PC-3 (cell line): ENCODE results near the gene MAPKBP1.

Experiments used
- EZH2phosphoT487 ChIP-seq: fragments of 300-600 bp; sonication (generic); IDR thresholded peaks from 2 replicates; pipeline ENCODE4 v1.6.1; 2018; ENCODE audit warnings: mild to moderate bottlenecking, antibody characterized with exemption, low read length, borderline replicate concordance
- TF ChIP-seq, protein P1 (sequence below): fragments of 300-600 bp; sonication (generic); conservative IDR thresholded peaks from 2 replicates; pipeline ENCODE4 v1.5.1; 2017; ENCODE audit warnings: antibody characterized with exemption, low read depth, mild to moderate bottlenecking, low read length

DNA sequence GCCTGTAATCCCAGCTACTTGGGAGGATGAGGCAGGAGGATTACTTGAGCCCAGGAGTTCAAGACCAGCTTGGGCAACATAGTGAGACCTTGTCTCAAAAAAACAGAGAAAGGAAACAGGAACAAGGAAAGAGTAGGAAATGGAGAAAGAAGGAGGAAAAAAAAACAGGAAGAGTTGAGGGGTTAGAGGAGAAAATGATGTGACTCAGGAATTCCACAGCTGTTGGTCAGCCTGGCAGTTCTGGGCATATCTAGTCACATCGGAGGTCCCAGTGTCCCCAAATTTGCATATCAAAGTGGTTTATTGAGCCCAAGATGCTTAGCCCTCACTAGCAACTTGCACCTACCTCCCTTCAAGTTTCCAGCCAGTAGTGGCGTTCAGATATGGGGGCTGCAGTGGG is 34.8 kb downstream of the MAPKBP1 start:
- TF ChIP-seq, protein P1, sequence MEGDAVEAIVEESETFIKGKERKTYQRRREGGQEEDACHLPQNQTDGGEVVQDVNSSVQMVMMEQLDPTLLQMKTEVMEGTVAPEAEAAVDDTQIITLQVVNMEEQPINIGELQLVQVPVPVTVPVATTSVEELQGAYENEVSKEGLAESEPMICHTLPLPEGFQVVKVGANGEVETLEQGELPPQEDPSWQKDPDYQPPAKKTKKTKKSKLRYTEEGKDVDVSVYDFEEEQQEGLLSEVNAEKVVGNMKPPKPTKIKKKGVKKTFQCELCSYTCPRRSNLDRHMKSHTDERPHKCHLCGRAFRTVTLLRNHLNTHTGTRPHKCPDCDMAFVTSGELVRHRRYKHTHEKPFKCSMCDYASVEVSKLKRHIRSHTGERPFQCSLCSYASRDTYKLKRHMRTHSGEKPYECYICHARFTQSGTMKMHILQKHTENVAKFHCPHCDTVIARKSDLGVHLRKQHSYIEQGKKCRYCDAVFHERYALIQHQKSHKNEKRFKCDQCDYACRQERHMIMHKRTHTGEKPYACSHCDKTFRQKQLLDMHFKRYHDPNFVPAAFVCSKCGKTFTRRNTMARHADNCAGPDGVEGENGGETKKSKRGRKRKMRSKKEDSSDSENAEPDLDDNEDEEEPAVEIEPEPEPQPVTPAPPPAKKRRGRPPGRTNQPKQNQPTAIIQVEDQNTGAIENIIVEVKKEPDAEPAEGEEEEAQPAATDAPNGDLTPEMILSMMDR, result no peak
- TF ChIP-seq EZH2phosphoT487, result no peak
